GM19455 (cell line): ENCODE results near the gene MAN2A2.
"Not testable (repeated sequence)": the region's sequence is repeated elsewhere in the genome, so short reads cannot be mapped to it uniquely, and the experiment has no call there.

Source experiments
- ATAC-seq: cut with Tn5 transposase; IDR thresholded peaks from one replicate; pipeline ENCODE4 v1.9.1; 2021; ENCODE audit not compliant: unreplicated experiment

Gene MAN2A2

GRCh38 chr15:90915808-90916440 lies 12.8 kb downstream of the MAN2A2 start:
- ATAC-seq, result no peak

GRCh38 chr15:90916461-90916860 lies 13.4 kb downstream of the MAN2A2 start:
- no peak for ATAC-seq

- ATAC-seq, result no peak
Measured at GRCh38 chr15:90917569-90917968, 14.5 kb downstream of the MAN2A2 start.

GRCh38 chr15:90918034-90918788 lies 15.1 kb downstream of the MAN2A2 start:
- no peak for ATAC-seq

DNA sequence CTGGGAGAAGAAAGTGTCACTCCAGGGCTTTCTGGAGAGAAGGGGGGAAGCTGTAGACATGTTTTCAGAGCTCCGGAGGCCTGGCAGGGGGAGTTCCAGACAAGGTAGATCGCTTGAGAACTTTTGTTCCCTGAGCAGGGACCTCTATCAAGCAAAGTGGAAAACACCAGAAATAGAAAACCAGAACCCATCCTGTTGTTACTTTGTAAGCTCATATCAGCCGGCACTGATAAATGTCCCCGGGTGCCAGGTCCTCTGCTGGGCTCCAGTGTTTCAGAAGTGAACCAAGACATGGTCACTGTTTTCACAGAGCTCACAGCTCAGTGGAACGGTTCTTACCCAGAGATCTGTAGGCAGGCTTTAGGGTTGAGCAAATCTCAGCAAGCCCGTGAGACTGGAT lies 15.7 kb downstream of the MAN2A2 start:
- no peak for ATAC-seq

DNA sequence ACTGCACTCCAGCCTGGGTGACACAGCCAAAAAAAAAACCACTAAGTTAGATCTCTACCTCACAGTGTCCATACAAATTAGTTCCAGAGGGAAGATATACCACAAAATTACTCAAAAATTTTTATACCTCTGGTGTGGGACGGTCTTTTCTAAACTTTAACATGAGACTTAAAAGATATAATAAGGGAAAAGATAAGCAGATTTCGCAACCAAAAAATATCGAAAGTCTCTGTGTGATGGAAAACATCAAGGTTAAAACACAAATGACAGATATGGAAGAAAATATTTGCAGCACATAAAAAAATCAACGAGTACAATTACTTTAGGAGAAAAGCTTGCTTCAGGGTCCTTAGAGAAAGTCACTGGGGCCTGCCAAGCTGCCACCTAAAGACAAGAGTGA lies 18.8 kb downstream of the MAN2A2 start:
- no peak for ATAC-seq

DNA sequence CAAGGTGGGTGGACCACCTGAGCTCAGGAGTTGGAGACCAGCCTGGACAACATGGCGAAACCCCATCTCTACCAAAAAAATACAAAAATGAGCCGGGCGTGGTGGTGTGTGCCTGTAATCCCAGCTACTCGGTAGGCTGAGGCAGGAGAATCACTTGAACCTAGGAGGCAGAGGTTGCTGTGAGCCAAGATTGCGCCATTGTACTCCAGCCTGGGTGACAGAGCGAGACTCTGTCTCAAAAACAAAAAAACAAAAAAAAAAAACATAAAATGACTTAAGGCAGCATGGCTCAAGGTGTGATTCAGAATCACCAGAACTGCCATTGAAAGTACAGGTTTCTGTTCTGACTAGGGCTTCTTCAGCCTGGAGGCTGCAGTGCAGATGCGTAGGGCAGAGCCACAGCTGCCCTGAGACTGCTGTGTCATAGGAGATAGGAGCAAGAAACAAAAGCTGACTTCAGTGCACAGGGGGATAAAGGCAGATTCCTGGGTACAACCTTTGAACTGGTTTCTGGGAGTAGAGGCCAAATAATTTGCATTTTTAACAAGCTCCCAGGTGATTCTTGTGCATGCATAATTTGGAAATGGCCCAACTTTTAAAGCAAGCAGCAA lies 19.7 kb downstream of the MAN2A2 start:
- ATAC-seq, result peak; percentile 61

DNA sequence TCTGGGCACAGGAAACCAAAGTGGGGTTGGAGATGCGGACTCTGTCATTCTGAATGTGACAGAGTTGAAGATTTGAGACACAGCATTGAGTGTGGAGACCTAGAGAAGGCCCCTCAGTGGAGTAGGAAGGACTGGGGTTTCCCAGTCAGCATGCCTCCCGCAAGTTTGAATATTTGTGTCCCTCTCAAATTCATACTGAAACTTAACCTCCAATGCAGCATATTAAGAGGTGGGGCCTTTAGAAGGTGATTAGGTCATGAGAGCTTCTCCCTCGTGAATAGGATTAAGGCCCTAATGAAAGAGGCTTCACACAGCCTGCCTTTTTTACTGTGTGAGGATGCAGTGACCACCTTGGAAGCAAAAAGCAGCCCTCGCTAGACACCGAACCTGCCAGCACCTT lies 21.3 kb downstream of the MAN2A2 start:
- ATAC-seq, result peak; percentile 75

- ATAC-seq, result not testable (repeated sequence)
Measured at GRCh38 chr15:90926766-90927165, 23.7 kb downstream of the MAN2A2 start.

DNA sequence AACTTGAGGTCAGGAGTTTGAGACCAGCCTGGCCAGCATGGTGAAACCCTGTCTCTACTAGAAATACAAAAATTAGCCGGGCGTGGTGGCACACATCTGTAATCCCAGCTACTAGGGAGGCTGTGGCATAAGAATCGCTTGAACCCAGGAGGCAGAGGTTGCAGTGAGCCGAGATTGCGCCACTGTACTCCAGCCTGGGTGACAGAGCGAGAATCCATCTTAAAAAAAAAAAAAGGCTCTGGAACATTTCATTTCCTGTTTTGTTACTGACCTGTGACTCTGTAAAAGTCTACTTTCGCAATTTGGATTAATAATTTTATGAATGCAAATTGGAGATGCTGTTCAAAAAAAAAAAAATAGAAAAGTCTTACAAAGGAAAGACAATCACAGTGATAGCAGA lies 25.0 kb downstream of the MAN2A2 start:
- not testable (repeated sequence) for ATAC-seq

- no peak for ATAC-seq
Measured at GRCh38 chr15:90929246-90930019, 26.3 kb downstream of the MAN2A2 start.

DNA sequence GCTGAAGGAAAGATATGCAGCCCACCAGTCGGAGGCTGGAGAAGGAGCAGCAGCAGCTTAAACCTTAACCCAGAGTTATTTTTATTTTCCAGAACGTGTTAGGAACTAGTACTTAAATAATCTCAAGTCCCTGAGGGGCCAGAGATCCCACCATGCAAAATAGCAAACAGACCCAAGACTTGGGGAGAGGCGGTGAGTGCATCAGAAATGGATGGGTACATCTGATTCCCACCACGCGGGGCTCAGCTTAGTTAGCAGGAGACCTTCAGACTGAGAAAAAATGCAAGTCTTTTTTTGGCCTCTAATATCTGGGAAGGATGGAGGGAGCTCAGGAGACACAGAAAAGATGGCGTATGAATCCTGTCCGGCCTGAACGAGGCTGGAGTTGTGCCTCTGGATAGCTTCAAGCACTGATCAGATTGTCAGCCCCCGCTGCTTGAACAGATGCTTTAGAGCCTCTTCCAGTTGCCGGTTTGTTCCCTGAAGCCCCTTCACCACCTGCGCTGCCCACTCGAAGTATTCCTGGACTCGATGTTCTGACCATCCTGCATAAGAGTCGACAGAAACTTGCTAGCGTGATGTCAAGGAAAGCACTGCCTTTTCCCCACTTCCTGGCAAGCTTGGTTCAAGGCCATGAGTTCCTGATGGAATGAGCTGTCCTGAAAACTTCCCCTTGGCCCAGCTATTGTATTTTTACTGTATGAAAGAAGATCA lies 27.9 kb downstream of the MAN2A2 start:
- ATAC-seq, result no peak

DNA sequence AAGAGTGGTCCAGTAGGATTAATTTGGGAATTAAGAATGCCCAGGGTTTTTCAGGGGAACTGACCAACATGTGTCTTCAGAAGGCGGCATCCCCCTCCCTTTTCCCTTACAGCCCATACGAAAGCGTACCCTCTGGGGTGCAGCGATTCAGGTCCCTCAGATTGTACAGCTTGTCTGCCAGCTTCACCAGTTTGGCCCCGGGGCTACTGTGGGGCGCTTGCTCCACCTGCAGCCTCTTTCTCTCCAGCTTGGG lies 28.4 kb downstream of the MAN2A2 start:
- ATAC-seq, result no peak

- peak; percentile 43 for ATAC-seq
Measured at GRCh38 chr15:90931828-90932659, 28.9 kb downstream of the MAN2A2 start, which contains the start of gene HDDC3. HDDC3 (minus strand) TSS chr15:90932549; CDS start chr15:90932540, 9 bp downstream.

GRCh38 chr15:90932660-90932991 lies 29.5 kb downstream of the MAN2A2 start:
- no peak for ATAC-seq

- no peak for ATAC-seq
Measured at GRCh38 chr15:90933301-90933700, 30.2 kb downstream of the MAN2A2 start.

DNA sequence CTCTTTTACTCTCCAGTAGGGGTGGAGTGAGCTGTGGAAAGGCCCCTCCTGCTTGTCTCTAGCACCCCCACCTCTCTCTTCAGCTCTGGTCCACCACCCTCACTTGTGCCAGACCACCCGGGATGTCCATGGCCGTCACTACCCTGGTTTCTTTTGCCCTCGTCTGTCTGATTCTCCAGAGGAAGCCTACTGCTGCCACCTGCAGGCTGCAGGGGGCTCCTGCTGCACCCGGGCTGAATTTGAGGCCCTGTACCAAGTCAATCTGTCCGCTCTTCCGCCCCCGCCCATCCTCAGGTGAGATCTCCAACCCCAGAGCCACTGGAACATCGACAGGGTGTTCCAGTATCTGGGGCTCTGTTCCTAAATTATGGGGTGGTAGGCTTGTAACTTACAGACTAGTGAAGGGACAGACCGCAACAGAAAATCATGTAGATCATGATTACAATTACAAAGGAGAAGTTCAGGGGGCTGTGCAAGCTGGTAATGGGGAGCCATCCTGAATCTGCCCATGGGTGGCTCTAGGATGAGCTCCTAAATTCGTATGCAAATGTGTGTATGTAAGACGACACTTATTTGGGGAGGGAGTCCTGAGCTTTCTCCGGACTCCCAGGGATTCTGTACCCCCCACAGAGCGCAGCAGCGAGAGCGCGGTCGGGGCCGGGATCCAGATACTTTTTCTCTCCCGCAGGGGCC lies 31.3 kb downstream of the MAN2A2 start:
- ATAC-seq, result peak; percentile 1

- peak; percentile 65 for ATAC-seq
Measured at GRCh38 chr15:90934949-90935751, 32.0 kb downstream of the MAN2A2 start, which contains the start of gene UNC45A. UNC45A (plus strand) TSS chr15:90935285; CDS start chr15:90935325, 40 bp downstream.

DNA sequence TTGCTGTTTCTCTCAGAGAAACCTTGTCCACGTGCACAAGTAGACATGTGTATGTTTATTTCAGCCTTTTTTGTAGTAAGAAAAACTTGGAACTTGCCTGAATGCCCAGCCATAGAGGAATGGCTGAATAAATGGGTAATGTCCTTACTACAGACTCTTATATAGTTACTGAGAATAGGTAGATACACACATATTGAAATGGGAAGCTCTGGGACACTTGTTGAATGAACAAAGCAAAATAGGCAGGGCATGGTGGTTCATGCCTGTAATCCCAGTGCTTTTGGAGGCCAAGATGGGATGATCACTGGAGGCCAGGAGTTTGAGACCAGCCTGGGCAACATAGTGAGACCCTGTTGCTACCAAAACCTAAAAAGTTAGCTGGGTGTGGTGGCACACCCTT lies 33.7 kb downstream of the MAN2A2 start:
- no peak for ATAC-seq
